EH (cell line): Measurements from ENCODE around the gene CCL17.
"Not testable (repeated sequence)": the region's sequence is repeated elsewhere in the genome, so short reads cannot be mapped to it uniquely, and the experiment has no call there.

Experiments used
- DNase-seq: peaks from one replicate; pipeline ENCODE4 v3.0.0-alpha.2; 2015; ENCODE audit warnings: low read depth

CCL17 gene

DNA sequence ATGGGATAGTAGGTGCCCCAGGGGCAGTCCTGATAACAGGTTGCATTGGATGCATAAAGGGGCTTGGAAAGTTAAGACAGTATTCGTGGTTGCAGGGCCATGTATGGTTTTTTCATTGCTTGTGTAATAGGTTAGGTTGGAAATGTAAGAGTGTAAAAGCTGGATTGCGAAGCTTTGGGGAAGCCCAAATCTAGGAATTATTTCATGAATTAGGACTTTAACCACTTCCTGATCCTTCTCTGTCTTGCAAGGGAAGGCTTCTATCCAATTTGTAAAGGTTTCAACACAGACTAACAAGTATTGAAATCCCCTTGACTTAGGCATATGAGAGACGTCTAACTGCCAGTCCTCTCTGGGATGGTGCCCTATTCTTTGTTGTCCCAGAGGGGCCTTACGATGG lies 7.8 kb upstream of the CCL17 start:
- DNase-seq: no peak

GRCh38 chr16:57397493-57397892 lies 7.1 kb upstream of the CCL17 start:
- DNase-seq: not testable (repeated sequence)

DNA sequence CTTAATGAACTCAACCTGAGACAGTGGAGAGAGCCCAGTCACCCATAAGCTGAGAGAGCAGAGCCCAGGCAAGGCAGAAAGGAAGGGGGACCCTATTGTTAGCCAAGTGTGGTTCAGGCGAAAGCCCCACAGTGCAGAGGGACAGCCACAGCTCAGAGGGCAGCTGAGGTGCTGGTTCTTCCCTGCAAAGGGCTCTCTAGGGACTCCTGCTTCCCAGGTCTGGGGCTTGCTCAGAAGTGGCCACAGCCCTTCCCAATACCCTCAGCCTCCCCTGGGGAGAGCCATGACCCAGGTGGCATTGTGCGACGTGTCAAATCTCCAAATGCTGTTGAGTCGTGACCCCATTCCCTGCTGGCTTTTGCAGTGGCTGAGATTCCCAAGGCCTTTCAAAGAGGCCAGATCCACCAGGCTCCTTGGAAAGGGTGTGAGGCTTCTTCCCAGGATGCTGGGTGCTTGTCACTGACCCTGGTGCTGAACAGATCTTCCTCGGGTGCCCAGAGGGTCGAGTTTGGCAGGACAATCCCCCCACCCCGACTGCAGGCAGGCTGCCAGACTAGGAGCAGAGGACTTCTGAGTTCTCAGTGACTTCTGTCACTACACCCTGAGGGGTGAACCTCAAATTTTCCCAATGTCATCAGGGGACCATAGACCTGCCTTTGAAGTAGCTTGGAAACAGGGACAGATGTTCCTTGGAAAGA lies 2.5 kb upstream of the CCL17 start:
- DNase-seq: no peak

GRCh38 chr16:57405097-57405496 lies 530 bp downstream of the CCL17 start:
- no peak for DNase-seq

DNA sequence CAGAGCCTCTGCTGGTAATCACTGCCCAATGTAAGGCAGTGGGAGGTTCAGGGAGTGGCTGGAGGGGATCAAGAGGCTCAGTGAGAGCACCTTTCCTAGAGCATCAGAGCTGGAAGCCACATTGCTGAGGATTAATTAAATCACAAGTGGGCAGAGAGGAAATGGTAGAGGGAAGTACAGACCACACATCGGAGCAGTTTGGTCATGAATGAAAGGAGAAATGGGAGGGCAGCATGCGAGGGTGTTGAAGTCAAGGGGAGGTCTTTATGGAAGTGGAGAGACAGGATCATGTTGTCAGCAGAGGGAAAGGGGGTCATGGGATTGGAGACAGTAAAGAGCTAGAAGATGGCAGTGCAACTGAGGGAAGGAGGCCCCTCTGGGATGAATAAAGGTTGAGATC lies 2.3 kb downstream of the CCL17 start:
- DNase-seq: no peak

- no peak for DNase-seq
Measured at GRCh38 chr16:57407521-57408353, 3.2 kb downstream of the CCL17 start.

GRCh38 chr16:57409065-57409464 lies 4.5 kb downstream of the CCL17 start:
- DNase-seq: no peak

DNA sequence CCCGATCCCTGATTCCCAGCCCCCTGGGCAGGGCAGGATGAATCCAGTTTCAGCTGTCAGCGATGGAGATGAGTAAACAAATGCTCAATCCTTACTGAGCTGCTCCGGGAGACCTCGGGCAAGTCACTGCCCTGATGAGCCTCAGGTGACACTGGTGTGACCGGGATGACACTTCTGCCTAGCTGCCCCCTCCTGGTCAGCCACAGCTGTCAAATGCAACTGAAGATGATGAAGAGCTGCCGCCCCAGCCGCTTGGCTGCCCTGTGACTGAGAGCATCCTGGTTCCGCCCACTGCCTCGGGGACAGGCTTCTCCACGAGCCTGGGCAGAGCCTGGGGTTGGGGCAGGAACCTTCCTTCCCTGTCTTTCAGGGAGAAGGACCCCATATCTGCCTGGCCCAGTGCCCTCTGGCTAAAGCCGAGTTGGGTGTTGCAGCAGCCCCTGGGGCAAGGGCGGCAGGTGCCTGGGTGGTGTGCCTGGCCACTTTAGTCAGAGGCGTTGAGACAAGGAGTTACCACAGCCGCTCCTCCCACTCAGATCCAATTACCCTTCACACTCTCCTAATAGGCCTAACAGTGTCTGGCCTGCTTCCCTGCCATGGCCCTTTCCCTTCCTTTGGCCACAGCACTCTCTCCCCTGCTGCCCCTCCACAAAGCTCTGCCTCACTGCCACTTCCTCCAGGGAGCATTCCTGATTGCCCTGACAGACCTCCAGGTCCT lies 5.5 kb downstream of the CCL17 start:
- no peak for DNase-seq

- DNase-seq: no peak
Measured at GRCh38 chr16:57411362-57411976, 6.9 kb downstream of the CCL17 start.

DNA sequence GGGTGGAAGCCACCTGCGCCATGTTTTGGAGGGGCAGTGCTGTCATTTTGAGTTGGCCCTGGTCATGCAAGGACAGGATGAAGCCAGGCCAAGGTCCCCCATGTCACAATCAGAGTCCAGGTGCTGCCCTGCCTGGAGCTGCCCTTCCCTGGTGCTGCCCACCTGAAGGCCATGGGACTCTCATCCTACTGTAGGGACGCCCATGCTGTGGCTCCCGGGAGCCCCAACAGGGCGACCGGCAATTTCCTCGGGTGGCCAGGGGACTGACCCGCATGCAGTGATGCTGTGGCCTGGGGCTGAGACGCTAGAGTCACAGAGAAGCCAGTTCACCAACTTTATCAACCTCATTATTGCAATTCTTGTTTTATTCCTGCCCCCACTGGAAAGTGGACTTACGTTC lies 8.0 kb downstream of the CCL17 start:
- no peak for DNase-seq

GRCh38 chr16:57413301-57413730 lies 8.7 kb downstream of the CCL17 start:
- DNase-seq: no peak

GRCh38 chr16:57413733-57414132 lies 9.2 kb downstream of the CCL17 start:
- DNase-seq: no peak

GRCh38 chr16:57416084-57416483 lies 11.5 kb downstream of the CCL17 start:
- DNase-seq: no peak

- no peak for DNase-seq
Measured at GRCh38 chr16:57419506-57419905, 14.9 kb downstream of the CCL17 start.

DNA sequence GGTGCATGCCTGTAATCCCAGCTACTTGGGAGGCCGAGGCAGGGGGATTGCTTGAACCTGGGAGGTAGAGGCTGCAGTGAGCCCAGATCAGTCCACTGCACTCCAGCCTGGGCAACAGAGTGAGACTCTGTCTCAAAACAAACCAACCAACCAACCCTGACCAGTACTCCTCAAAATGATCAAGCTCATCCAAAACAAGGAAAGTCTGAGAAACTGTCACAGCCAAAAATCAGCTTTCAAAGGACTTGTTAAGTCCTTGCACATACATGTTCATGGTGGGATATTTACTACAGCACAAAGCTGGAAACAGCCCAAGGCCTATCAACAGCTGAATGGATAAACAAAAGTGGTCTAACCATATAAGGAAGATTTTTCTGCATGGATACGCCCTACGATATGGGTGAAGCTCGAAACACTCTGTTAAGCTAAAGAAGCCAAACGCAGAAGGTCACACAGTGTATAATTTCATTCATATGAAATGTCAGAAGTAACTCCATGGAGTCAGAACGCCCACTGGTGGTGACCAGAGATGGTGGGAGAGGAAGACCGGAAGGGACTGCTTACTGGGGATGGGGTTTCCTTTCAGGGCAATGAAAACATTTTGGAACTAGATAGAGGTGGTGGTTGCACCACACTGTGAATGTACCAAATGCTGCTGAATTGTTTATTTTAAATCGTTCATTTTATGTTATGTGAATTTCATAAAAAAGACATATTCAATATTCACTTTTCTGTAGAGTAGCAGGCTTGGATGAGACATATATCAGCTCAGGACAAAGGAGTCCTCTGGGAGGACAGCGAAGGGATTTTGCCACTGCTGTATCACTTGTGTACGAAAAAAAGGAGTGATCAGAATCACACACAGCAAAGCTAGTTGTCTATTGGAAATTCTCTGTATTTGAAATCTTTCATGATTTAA lies 17.7 kb downstream of the CCL17 start:
- peak; percentile 70 for DNase-seq

DNA sequence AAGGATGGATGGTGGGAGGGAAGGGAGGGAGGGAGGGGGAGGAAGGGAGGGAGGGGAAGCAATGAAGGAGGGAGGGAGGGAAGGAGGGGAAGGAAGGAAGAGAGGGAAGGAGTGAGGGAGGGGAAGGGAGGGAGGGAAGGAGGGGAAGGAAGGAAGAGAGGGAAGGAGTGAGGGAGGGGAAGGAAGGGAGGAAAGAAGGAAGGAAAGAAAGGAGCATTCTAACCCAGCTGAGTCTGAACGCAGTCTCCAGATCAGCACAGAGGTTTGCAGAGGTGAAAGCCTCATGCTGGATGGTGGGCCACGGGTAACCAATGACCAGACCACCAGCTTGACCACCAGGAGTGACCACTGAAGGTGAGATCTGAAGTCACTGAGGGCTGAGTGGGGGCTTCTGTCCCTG lies 18.6 kb downstream of the CCL17 start:
- no peak for DNase-seq

DNA sequence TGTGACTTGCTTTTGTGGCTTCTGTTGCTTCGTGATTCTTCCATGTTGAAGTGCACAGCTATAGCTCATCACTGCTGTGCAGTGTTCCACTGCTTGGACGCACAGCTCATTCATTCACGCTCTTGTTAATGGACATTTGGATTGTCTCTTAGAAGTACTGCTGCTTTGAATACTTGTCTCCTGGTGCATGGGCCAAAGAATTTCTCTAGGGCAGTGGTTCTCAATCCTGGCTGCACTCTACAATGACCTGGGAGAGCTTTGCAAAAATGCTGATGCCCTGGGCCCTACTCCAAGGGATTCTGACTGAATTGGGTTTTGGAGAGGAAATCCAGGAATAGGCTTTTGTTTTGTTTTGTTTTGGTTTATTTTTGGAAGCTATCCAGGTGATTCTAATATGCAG lies 20.0 kb downstream of the CCL17 start:
- no peak for DNase-seq

- no peak for DNase-seq
Measured at GRCh38 chr16:57426356-57426755, 21.8 kb downstream of the CCL17 start.

- DNase-seq: no peak
Measured at GRCh38 chr16:57427307-57427706, 22.7 kb downstream of the CCL17 start.

GRCh38 chr16:57427824-57428223 lies 23.3 kb downstream of the CCL17 start:
- no peak for DNase-seq

GRCh38 chr16:57430955-57431354 lies 26.4 kb downstream of the CCL17 start:
- DNase-seq: no peak
